Kidney epithelial cell (primary cell): ENCODE results near the gene IFIT2. TPM values are rescaled to one million over a fixed set of nuclear protein-coding genes. Genes with fewer than 3 reads are reported as not detected.
"Not testable (repeated sequence)": the region's sequence is repeated elsewhere in the genome, so short reads cannot be mapped to it uniquely, and the experiment has no call there.

ENCODE experiments used
- DNase-seq: peaks from one replicate; pipeline ENCODE4 v3.0.0-alpha.2; 2010; ENCODE audit warnings: low read depth
- H3K27me3 ChIP-seq: 2 replicates; pipeline ENCODE4 v1.6.0; 2011; ENCODE audit warnings: low read length; ENCODE audit not compliant: control insufficient read depth, insufficient read depth
- H3K36me3 ChIP-seq: 2 replicates; pipeline ENCODE4 v1.5.1; 2011; ENCODE audit warnings: low read length; ENCODE audit not compliant: control insufficient read depth, insufficient read depth
- H3K4me3 ChIP-seq: 2 replicates; pipeline ENCODE4 v1.5.1; 2011; ENCODE audit warnings: low read depth, mild to moderate bottlenecking, control low read depth, low read length
- CTCF ChIP-seq: IDR thresholded peaks from 2 replicates; pipeline ENCODE4 v1.5.1; 2011; ENCODE audit warnings: mild to moderate bottlenecking, moderate library complexity, low read length, control low read depth, inconsistent platforms; ENCODE audit not compliant: insufficient read depth, poor library complexity, severe bottlenecking
- total RNA-seq: library from RNA; depleted of rRNA; stranded (reverse); fragments of >200 nt; gene quantifications from 2 replicates; pipeline ENCODE4 v1.2.3, GENCODE V29; 2015

Gene IFIT2
- total RNA-seq, 1 donor from 2014 or later: 9.2 TPM

GRCh38 chr10:89329151-89329550, 27.3 kb downstream of the IFIT2 start:
- H3K36me3 ChIP-seq: no peaks in the 10 kb centered on the region
- no peak for TF ChIP-seq CTCF
- H3K4me3 ChIP-seq: no peak overlapping the region
- no peaks in the 10 kb centered on the region for H3K27me3 ChIP-seq
- DNase-seq: no peak

GRCh38 chr10:89330014-89330413, 28.2 kb downstream of the IFIT2 start:
- not testable (repeated sequence) for H3K27me3 ChIP-seq, H3K36me3 ChIP-seq, H3K4me3 ChIP-seq, DNase-seq

DNA sequence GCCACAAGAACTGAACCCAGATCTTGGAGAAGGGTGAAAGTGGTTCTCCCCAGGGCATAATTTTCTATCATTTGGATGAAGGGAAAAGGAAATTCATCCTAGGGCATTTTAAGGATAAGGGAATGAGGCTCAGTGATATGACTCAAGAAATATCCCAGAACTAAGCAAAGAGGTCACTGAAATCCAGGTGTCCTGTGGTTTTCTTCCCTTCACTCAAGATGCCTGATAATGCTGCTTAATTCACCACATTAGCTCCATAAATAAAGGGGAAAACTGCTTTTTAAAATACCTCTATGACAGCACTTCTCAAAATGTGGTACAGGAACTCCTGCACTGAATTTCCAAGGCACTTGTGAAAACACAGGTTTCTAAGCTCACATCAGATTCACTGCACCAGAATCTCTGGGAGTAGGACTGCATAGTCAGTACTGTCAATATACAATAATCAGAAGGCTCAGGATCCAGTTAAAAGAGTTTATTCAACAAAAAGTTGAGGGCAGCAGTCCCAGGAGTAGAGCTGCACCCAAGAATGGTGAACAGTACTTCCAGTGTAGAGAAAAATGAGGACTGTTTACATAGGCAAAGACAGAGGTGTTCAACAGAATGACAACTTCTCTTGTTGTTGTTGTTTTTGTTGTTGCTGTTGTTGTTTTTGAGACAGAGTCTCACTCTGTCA, 28.8 kb downstream of the IFIT2 start:
- no peak for DNase-seq
- no peaks in the 10 kb centered on the region for H3K27me3 ChIP-seq
- H3K4me3 ChIP-seq: no peak overlapping the region
- no peaks in the 10 kb centered on the region for H3K36me3 ChIP-seq
- TF ChIP-seq CTCF: no peak

- not testable (repeated sequence) for H3K36me3 ChIP-seq, H3K4me3 ChIP-seq, H3K27me3 ChIP-seq, DNase-seq
Measured at GRCh38 chr10:89331487-89332122, 29.8 kb downstream of the IFIT2 start.

- no peak for TF ChIP-seq CTCF
- Histone ChIP-seq H3K27me3 (no peaks in the 10 kb centered on the region), H3K36me3 (no peaks in the 10 kb centered on the region), H3K4me3 (peak overlapping the region; percentile 21)
- no peak for DNase-seq
Measured at GRCh38 chr10:89332123-89332633, 30.3 kb downstream of the IFIT2 start.

DNA sequence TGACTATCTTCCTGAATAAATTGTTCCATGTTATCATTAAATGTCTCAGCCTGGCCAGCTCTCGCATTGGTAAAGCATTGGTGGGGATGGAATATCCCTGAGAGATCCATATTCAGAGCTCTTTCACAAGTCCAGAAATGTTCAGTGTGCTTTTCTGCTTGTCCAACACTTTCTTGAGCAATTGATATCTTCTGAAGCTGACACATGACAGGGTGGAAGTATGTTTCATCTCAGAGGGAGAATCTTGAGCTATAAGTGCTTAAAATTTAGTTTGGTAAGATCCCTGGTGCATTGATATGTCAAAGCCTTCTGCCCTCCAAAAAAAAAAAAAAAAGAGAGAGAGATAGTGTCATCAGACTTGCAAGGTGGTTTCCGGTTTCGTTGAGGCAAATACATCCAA, 33.4 kb downstream of the IFIT2 start:
- H3K4me3 ChIP-seq: no peak overlapping the region
- no peaks in the 10 kb centered on the region for H3K36me3 ChIP-seq
- no peak for DNase-seq
- no peaks in the 10 kb centered on the region for H3K27me3 ChIP-seq
- no peak for TF ChIP-seq CTCF

DNA sequence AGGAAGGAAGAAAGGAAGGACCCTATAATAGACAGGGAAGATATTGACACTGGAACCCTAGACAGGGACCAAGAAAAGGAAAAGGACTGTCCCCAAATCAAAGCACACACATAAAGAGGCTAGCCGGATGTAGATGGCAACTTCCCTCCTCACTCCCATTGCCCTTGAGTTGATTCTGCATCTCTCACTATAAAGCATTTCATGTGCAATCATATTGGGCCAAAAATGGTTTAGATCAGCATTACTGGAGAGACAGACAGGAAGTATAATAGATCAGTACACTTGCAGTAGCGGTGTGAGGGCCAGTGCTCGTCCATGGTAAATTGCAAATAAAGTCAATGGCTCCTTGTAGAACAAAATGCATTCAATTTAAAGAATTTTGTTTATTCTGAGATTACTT, 34.4 kb downstream of the IFIT2 start:
- no peak for DNase-seq
- Histone ChIP-seq H3K27me3 (no peaks in the 10 kb centered on the region), H3K36me3 (no peaks in the 10 kb centered on the region), H3K4me3 (no peak overlapping the region)
- no peak for TF ChIP-seq CTCF
